Hindlimb muscle (tissue), 1 donor: ENCODE measurements around the gene SLC25A25. TPM values are rescaled to one million over a fixed set of nuclear protein-coding genes. Genes with fewer than 3 reads are reported as not detected.

Experiments
- DNase-seq: peaks from one replicate; pipeline ENCODE4 v3.0.0-alpha.2; 2013
- polyA plus RNA-seq: library from polyadenylated mRNA; unstranded; fragments of 120-200 nt; gene quantifications from one replicate; pipeline ENCODE4 v1.2.1, GENCODE V29; 2013; ENCODE audit not compliant: insufficient read length

SLC25A25 gene
- polyA plus RNA-seq, 1 donor: 14.9 TPM

DNA sequence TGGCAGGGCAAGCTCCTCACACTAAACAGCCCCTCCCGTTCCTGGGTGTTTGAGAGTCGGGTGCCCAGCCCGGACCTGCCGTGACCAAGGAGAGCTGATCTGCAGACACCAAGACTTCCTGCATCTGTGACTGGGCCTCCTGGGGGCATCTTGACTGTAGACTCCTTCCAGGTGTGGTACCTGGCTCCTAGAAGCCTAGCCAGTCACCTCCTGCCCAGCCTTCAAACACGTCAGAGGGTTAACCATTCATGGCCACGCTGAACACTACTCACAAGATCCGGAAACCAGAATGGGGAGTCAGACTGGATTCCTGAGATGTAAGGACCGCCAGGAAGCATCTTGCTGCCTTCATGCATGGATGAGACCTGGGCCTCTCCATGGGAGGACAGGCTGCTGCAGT lies 77.5 kb downstream of the SLC25A25 start:
- no peak for DNase-seq

DNA sequence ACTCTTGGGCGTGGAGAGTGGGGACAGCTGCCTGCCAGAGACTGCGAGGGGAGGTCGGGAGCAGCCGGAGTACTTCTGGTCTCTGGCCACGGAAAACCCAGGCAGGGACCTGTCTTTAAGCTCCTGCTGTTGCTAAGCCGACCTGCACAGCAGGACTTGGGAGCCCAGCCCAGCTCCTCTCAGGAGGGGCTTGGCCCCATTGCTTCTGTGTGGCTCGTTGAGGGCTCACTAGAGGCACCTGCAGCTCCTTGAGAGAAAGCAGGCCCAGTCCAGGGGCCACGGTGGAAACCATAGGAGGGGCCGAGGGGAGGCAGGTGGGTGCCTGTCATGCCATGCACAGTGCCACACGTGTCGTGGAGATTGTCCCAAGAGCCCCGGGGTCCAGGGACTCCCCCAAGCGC lies 77.9 kb downstream of the SLC25A25 start:
- no peak for DNase-seq

DNA sequence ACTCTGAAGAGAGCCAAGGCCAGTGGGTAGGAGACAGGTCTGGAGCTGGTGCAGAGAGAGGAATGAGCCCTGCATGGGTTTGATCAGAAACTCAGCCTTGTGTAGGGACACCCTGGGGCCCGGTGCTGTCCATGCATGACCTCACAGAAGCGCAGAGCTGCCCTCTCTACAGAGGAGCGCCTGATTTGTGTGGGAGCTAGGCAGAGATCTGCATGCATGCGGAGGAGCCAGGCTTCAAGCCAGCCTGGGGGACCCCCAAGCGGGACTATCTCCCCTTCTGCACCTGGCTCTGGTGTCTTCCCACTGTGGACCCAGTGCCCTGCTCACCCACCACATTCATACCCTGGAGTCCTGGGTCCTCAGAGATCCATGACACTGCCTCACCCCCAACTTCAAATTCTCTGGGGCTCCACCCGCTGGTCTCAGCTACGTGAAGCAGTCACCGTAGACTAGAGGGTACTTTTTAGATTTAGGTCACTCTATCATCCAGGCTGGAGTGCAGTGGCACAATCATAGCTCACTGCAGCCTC lies 78.6 kb downstream of the SLC25A25 start:
- no peak for DNase-seq

DNA sequence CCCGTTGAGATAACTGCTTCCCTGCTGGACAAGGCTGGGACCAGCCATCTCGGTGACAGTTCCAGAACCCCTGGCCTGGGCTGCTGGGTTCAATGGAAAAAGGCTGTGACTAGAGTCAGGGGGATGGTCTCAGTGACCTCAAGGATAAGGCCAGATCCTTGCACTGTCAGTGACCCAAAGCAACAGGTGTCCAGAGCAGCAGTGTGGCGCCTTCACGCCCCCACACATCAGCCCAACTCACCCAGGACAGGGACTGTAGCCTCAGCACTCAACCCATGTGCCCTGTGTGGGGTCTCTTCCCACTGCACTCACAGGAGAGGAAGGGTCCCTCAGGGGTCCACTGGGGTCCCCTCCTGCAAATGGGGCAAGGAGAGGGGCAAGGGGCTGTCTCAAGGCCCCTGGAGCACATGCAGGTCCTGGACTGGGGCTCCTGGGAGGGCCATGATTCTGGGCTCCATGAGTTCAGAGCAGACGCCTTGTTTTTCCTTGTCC lies 80.5 kb downstream of the SLC25A25 start:
- DNase-seq: no peak

DNA sequence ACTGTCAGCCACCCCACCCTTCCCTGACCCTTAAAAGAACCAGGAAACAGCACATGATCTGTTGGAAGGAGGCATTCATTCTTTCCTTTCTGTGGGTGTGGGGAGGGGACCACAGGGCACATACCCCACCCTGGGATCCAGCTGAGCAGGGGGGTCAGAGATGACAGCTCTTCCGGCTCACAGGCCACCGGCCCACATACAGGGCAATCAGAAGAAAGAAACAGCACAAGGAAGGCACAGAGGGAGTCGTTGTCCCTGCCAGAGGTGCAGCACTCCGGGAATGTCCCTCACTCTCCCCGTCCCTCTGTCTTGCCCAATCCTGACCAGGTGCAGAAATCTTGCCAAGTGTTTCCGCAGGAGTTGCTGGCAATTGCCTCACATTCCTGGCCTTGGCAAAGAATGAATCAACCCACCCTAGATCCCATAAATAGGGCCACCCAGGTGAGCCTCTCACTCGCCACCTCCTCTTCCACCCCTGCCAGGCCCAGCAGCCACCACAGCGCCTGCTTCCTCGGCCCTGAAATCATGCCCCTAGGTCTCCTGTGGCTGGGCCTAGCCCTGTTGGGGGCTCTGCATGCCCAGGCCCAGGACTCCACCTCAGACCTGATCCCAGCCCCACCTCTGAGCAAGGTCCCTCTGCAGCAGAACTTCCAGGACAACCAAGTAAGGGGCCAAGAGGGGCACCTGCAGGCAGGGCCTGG lies 81.1 kb downstream of the SLC25A25 start, which contains the start of gene LCN2:
Gene LCN2, plus strand, starts transcription at position 453 of the 701 bp plus-strand sequence. Its CDS starts 73 bp downstream, at position 526.
- no peak for DNase-seq

DNA sequence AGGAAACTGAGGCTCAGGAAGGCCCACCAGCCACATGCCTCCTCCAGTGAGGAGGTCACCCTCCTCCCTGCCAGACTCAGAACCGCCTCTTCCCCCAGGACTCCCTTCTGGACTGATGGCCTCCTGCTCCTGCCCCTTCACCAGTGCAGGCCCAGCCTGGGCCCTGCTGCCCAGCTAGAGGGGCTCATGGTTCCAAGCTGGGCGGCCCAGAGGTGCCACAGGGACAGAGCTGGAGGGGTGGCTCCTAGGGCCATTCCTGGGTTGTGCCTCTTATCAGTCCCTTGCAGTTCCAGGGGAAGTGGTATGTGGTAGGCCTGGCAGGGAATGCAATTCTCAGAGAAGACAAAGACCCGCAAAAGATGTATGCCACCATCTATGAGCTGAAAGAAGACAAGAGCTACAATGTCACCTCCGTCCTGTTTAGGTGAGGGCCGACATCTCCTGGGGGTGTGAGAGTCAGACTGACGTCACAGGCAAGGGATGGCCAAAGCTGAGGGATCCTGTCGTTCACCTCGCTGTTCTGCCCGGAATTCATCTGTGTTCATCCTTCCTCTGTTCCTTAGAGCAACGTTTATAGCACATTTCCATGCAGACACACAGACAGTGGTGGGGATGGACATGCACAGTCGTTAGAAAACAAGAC lies 82.0 kb downstream of the SLC25A25 start:
- no peak for DNase-seq

DNA sequence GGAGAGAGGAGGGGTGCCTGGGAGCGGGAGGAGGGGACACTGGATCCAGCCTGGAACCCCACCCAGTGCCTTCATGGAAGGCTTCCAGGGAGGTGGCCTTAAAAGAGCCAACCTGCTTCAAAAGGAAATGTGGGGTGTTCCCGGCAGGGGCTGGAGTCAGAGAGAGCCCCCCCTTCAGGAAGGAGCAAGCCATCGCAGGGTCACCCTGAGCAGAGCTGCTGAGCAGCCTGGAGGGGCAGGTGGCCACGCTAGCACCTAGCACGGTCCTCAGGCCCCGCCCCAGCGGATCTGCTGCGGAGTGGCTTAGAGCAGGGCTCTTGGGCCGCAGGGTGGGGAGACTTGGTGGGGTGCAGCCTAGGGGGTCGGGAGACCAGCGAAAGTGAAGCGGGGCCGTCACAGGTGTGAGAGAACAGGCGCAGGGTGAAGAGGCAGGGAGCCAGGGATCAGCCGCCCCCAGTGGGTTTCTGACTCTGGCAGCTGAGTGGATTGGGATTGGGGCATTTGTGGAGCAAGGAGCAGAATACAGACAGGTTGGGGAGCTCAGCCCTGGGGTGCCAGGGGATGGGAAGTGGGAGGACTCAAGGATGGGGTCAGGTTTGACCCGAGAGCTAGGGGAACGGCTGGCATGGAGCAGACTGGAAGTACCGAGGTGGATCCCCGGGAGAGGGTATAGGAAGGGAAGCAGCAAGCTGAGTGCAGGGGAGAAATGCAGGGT lies 82.7 kb downstream of the SLC25A25 start:
- DNase-seq: no peak

DNA sequence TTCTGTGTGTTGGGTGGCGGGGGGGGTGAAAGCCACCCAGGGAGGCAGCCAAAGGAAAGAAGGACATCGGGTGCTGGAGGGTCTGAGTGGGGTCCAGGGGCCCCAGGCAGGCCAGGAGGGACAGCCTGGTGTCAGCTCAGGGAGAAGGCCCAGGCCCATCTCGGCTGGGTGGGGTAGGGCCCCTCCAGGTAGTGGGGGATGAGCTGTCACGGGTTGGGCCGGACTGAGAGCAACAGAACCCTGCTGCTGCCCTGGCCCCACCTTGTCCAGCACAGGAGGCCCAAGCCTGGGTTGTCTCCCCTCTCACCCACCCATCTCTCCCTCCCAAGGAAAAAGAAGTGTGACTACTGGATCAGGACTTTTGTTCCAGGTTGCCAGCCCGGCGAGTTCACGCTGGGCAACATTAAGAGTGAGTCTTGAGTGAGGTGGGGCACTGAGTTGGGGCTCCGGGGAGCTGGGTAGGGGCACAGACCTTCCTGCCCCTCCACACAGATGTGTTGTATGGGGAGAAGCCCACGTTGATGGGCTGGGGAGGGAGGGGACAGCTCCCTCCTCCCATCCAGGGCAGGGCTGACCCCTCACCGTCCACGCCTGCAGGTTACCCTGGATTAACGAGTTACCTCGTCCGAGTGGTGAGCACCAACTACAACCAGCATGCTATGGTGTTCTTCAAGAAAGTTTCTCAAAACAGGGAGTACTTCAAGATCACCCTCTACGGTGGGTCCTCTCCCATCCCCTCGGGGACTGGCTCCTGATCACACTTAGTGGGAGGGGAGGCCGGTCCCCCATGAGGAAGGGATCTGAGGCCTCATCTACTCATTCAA lies 83.5 kb downstream of the SLC25A25 start:
- no peak for DNase-seq

DNA sequence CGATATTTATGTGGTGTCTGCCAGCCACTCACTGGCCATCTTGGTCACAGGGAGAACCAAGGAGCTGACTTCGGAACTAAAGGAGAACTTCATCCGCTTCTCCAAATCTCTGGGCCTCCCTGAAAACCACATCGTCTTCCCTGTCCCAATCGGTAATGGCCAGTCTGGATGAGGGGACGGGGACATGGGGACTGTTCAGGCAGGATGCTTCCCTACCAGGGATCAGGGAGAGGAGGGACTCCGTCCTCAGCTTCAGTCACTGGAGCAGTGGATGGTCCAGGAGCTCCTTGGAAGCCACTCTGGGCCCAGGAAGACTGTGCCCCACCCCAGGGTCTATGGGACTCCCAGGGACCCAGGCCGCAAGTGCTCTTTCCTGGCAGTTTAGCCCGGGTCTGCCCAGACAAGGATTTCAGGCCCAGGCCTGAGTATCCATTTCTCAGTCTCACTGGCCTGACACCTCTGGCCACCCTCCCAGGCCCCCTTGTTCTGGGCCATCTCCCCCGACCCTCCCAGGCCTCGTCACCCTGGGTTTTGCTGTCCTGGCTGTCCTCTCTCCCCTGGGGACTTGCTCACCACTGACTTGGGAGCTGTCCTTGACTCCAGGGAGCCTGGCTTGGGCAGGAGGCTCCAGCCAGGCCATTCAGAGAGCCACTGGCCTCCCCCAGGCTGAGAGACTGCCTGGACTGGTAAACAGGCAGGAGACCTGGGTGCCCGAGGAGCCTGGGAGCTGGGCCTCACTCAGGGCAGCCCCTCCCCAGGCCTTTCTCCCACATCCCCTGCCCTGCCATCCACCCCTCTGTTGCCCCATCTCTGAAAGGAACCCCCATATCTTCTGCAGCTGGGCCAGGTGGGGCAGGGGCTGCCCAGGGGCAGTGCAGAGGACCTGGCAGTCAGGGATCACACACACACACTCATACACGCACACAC lies 84.4 kb downstream of the SLC25A25 start:
- no peak for DNase-seq

DNA sequence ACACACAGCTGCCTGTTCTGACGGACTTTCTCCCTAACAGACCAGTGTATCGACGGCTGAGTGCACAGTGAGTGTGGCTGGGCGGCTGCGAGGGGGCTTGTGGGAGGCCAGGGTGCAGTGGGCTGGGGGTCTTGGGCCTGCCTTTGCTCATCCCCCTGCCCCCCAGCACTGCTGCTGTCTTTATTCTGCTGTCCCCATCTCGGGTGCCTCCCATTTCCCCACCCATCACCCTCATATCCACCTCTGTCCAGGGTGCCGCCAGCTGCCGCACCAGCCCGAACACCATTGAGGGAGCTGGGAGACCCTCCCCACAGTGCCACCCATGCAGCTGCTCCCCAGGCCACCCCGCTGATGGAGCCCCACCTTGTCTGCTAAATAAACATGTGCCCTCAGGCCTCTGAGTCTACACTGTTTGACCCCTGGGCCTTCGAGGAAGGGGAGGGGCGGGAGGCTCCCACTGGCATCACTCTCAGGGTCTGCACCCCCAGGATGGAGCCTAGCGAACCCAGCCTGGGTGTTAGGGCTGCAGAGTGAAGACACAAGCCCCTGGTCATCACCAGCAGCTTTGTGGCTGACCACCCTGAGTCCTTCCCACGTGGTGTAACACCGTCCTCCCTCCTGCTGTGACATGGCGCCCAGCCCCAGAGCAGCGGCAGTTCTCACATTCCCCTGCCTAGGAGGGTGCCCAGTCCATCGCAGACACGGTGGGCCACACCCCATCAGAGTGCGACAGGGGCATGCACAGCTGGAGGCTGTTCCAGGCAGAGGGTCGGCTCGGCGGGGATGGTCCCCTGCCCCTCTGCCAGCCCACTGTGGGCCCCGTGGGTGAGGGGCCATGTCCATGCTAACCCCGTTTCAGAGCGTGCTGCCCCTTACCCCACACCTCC lies 85.3 kb downstream of the SLC25A25 start:
- DNase-seq: no peak

DNA sequence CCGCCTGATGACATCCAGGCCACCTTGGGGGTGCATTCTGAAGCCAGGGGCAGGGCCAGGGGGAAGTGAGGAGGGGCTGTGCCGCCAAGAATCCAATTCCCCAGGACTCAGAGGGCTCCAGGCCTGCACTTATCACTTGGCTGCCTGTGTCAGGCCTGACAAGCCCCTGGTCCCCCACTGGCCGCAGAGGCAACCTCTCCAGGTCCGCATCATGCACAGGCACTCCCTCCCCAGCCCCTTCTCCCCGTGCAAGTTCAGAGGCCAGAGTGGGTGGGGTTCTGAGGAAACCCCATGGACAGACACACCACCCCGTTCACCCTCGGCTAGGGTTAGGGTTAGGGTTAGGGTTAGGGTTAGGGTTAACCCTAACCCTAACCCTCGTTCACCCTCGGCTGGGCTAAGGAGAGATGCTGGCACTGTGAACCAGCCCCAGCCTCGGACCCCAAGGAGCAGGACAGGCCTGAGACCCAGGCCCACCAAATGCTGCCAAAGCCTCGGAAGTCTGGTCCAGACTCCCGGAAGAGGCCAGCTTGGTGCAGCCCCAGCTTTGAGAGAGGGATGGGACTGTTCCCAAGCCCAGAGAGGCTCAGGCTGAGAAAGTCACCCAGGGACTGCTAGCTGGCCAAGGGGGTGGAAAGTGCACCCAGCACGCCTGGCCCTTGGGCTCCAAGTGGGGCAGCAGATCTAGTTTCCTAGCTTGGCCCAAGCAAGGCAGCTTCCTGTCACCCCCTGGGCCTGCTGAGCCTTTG lies 86.1 kb downstream of the SLC25A25 start:
- DNase-seq: no peak

DNA sequence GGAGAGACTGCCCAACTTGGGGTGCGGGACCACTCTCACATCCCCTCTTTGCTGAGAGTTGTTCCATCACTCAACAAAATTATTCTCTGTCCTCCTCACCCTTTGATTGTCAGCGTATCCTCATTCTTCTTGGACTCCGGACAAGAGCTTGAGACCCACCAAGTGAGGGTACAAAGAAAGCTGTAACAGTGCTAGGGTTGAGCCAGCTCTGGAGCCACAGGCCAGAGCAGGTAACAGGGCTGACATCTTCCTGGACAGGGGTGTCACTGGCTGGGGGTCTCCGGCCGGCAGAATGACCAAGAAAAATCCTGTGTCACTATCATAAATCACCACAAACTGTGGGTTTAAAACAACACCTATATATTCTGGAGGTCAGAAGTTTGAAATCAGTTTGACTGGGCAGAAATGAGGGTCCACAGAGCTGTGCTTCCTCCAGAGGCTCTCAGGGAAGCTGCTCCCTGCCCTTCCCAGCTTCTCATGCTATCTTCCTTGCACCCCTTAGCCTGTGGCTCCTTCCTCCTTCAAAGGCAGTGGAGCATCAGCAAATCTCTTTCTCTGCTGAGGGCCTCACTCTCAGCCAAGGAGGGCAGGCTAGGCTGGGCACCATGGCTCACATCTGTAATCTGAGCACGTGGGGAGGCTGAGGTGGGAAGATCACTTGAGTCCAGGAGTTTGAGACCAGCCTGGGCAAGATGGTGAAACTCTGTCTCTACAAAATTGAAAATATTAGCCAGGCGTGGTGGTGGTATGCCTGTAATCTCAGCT lies 87.9 kb downstream of the SLC25A25 start:
- no peak for DNase-seq

Other genes starting within 250 kb of the SLC25A25 start
- 71.6 TPM for gene ENG, start 213.6 kb upstream of the SLC25A25 start, polyA plus RNA-seq
- 1,359 TPM for gene AK1, start 190.6 kb upstream of the SLC25A25 start, polyA plus RNA-seq
- 70.5 TPM for gene ST6GALNAC6, start 168.6 kb upstream of the SLC25A25 start, polyA plus RNA-seq
- 46.7 TPM for gene ST6GALNAC4, start 151.2 kb upstream of the SLC25A25 start, polyA plus RNA-seq
- gene PIP5KL1, start 137.5 kb upstream of the SLC25A25 start, polyA plus RNA-seq: 3.3 TPM
- 21.8 TPM for gene DPM2, start 130.4 kb upstream of the SLC25A25 start, polyA plus RNA-seq
- gene EEIG1, start 87.2 kb upstream of the SLC25A25 start, polyA plus RNA-seq: 17.8 TPM
- 7.0 TPM for gene NAIF1, start 912 bp upstream of the SLC25A25 start, polyA plus RNA-seq
- 38.8 TPM for gene PTGES2, start 59.5 kb downstream of the SLC25A25 start, polyA plus RNA-seq
- 1.1 TPM for gene LCN2, start 81.2 kb downstream of the SLC25A25 start, polyA plus RNA-seq
- gene BBLN, start 92.0 kb downstream of the SLC25A25 start, polyA plus RNA-seq: 34.3 TPM
- 120 TPM for gene CIZ1, start 123.3 kb downstream of the SLC25A25 start, polyA plus RNA-seq
- gene DNM1, start 135.1 kb downstream of the SLC25A25 start, polyA plus RNA-seq: 51.3 TPM
- gene GOLGA2, start 207.8 kb downstream of the SLC25A25 start, polyA plus RNA-seq: 89.4 TPM
- 21.8 TPM for gene SWI5, start 208.0 kb downstream of the SLC25A25 start, polyA plus RNA-seq